ENCODE data around the gene SUPT5H.

Gene SUPT5H

DNA sequence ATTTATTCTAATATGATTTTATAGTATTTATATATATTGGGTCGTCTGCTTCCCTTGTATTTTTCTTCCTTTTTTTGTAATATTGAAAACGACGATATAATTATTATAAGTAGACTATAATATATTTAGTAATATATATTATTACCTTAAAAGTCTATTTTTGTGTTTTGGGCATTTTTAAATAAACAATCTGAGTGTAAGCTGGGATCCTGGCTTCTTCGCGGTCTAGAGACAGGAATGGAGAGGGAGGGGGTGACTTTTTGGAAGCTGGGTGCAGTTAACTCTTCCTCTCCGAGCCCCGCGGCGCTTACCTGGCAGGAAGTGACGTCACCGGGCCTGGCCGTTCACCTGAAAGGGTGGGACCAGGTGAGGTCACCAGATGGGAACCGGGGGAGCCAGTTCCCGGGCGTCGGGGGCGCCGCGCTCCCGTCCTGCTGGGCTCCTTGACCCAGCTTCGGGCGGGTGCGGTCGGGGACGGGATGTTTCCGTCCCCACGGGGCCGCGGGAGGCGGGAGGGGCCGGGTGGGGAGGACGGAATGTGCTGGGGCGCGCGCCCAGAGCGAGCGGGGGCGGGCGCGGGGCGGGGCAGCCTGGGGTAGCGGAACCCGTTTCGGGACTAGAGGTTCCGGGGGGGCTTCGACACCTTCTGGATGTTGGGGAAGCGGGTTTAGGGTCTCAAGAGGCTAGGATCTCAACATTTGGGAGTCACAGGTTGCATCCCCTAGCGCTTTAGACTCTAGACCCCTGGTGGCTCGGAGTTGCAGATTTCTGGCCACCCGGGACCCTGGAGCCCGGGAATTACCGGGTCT lies 36.0 kb upstream of the SUPT5H start:
- DNase-seq (ENCODE audit: low spot score): no peak
- no peak for FAIRE-seq

GRCh38 chr19:39410017-39410830 lies 35.2 kb upstream of the SUPT5H start:
- DNase-seq (ENCODE audit: low spot score): no peak
- no peak for FAIRE-seq

DNA sequence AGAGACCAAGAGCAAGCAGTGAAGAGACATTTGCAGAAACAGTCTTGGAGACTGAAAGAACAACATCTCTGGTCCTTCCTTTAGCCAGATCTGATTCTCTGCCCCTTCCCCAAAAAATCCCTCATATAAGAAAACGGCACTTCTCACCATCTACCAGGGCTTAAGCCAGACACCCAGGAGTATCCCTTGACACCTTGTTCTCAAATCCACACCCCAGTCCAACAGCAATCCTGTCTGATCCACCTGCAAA lies 34.6 kb upstream of the SUPT5H start:
- FAIRE-seq: no peak
- DNase-seq (ENCODE audit: low spot score): no peak

- peak; percentile 42 for DNase-seq (ENCODE audit: low spot score)
- no peak for FAIRE-seq
These were observed 34.1 kb upstream of the SUPT5H start for GRCh38 chr19:39411081-39411831.

- FAIRE-seq (no peak), DNase-seq (ENCODE audit: low spot score) (no peak)
These were observed 33.6 kb upstream of the SUPT5H start for GRCh38 chr19:39411832-39412099.

DNA sequence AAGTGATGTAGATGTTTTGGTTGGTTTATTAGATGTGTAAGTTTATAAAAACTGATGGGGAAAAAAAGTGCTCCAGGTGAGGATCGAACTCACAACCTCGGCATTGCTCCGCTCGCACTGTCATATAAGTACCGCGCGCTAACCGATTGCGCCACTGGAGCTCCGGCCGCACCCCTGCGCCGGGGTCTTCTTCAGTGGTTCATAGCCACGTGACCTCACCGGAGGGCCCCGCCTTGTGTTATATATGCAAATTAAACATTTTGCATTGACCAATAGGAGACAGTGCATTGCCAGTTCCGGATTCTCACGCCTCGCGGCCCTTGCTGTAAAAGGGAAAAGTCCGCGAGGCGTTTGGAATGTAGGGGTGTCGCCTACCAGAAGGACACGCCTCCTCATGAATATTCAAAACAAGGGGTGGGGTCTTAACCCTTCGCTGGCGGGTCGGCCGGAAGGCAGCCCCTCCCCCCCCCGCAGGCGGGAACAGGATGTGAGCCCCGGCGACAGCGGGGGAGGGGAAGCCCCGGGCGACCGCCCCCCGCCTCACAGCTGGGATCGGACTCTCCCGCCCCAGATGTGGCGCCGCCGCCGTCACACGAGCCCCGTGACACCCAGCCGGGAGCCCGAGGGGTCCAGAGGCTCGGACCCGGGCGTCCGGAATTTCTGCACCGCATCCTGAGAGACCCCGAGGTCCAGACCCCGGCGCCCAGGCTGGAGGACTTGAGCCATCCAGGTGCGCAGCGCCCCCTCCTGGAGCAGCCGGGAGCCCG lies 33.1 kb upstream of the SUPT5H start, which contains the start of gene PLEKHG2:
Gene PLEKHG2, plus strand, starts transcription at position 570 of the 767 bp plus-strand sequence. CDS start 1,418 bp downstream, outside the sequence.
- FAIRE-seq: peak; percentile 92
- DNase-seq (ENCODE audit: low spot score): peak; percentile 99

DNA sequence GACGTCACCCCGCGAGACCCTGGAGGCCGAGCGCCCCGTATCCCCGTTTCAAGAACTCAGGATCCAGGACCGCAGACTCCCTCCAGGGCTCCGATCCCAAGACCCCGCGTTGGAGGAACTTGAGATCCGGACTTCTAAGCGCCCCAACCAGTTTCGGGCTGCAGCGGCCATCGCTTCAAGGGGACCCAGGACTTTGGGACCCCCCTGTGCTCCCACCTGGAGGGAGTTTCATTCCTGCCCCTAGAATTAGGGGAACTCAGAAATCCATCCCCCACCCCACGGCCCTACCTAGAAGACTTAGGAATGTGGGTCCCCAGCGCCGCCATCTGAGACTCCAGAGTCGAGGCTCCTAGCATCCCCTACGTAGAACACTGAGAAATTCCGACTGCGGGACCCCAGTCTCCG lies 32.5 kb upstream of the SUPT5H start:
- FAIRE-seq: no peak
- no peak for DNase-seq (ENCODE audit: low spot score)

GRCh38 chr19:39413272-39413910 lies 32.0 kb upstream of the SUPT5H start:
- DNase-seq (ENCODE audit: low spot score) (no peak), FAIRE-seq (no peak)

GRCh38 chr19:39413911-39414608 lies 31.3 kb upstream of the SUPT5H start:
- FAIRE-seq (no peak), DNase-seq (ENCODE audit: low spot score) (no peak)

- FAIRE-seq (no peak), DNase-seq (ENCODE audit: low spot score) (no peak)
These were observed 30.0 kb upstream of the SUPT5H start for GRCh38 chr19:39415111-39416046.

- no peak for FAIRE-seq
- no peak for DNase-seq (ENCODE audit: low spot score)
These were observed 28.9 kb upstream of the SUPT5H start for GRCh38 chr19:39416152-39417120.

DNA sequence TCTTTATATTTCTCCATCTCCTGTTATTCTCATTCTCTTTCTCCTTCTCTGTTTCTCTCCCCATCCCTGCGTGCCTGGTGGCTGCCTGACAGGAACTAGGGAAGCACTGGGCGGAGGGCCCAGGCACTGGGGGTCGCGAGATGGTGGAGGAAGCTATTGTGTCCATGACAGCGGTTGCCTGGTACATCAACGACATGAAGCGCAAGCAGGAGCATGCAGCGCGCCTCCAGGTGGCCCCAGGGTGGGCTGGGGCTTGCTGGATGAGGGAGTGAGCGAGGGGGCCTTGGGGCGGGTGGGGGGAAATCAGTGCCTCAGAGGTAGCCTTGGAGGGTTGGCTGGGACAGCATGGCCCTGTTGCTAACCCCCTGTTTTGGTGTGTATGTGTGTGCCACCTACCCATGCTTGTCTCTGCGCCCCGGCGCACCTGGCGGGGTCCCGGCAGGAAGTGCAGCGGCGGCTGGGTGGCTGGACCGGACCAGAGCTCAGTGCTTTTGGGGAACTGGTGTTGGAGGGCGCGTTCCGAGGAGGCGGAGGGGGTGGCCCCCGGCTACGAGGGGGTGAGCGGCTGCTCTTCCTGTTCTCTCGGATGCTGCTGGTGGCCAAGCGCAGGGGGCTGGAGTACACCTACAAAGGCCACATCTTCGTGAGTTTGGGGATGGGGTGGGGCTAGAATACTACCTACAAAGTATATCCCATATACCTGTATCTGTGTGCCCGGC lies 27.8 kb upstream of the SUPT5H start:
- FAIRE-seq (no peak), DNase-seq (ENCODE audit: low spot score) (no peak)

GRCh38 chr19:39419003-39419402 lies 26.4 kb upstream of the SUPT5H start:
- DNase-seq (ENCODE audit: low spot score): no peak
- no peak for FAIRE-seq

DNA sequence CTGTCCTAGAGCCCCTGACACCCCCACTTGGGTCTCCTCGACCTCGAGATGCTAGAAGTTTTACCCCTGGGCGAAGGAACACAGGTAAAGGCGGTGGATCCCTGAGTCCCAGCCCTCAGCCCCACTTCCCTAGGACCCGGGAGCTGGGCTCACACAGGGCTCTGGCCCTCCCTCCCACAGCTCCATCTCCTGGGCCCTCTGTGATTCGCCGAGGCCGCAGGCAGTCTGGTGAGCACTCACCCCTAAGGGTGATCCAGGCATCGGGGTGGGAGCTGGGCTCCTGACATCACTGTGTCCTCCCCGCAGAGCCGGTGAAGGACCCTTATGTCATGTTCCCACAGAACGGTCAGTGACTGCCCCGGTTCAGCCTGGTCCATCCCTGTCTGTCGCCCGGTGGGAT lies 24.6 kb upstream of the SUPT5H start:
- FAIRE-seq: no peak
- no peak for DNase-seq (ENCODE audit: low spot score)

DNA sequence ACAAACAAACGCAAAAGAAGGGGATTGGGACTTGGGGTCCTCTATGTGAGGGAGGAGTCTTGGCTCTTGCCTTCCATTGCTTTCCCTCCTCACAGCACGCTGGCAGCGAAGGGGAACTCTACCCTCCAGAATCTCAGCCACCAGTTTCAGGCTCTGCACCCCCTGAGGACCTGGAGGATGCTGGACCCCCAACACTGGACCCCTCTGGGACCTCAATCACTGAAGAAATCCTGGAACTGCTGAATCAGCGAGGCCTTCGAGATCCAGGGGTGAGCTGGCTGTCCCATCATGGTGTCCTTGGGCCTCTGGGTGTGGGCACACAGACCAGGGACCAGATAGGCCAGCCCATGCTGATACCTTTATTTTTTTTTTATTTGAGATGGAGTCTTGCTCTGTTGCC lies 23.4 kb upstream of the SUPT5H start:
- no peak for DNase-seq (ENCODE audit: low spot score)
- FAIRE-seq: no peak

GRCh38 chr19:39423258-39424086 lies 21.9 kb upstream of the SUPT5H start:
- DNase-seq (ENCODE audit: low spot score): no peak
- no peak for FAIRE-seq

DNA sequence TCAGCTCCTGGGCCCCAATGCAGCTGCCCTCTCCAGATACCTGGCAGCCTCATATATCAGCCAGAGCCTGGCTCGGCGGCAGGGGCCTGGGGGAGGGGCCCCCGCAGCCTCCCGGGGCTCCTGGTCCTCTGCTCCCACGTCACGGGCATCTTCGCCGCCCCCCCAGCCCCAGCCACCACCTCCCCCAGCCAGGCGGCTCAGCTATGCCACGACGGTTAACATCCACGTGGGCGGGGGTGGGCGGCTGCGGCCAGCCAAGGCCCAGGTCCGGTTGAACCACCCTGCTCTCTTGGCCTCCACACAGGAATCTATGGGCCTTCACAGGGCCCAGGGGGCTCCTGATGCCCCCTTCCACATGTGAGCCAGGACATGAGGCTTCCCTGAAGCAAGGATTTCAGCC lies 20.4 kb upstream of the SUPT5H start:
- DNase-seq (ENCODE audit: low spot score): no peak
- FAIRE-seq: no peak
